Measurements from ENCODE around the gene RAB44. TPM values are rescaled to one million over a fixed set of nuclear protein-coding genes. Genes with fewer than 3 reads are reported as not detected.

RAB44 gene
- polyA plus RNA-seq, 1 of the 3 experiments (the other 2 are of a cell fraction), result 0.12 TPM

GRCh38 chr6:36666287-36666686, 31.3 kb upstream of the RAB44 start:
- CTCF ChIA-PET, result interaction anchor here (0.9 to 1.7 kb wide), 5 partner anchors 13 to 48 kb away, joined by 3 to 7 read pairs (median 4); no protein-coding TSS in a partner anchor
- Histone ChIP-seq H3K9ac (peak overlapping the region; percentile 40; the same call in 1 of the 2 replicates), H2AFZ (ENCODE audit: low read depth) (peak overlapping the region; percentile 87; the same call in 1 of the 2 replicates)

More at GRCh38 chr6:36666287-36666686, 31.3 kb upstream of the RAB44 start:
- peak overlapping the region; percentile 89 to 95; a peak in 3 of 4 replicates for H3K27ac ChIP-seq (ENCODE audit: low read depth in 2 of 2, low read length in 1 of 2)
- 92% methylated on average over 2 of the region's 2 CpGs for WGBS (ENCODE audit: low lambda C conversion rate)
- POLR2A ChIA-PET, result interaction anchor here (1.2 to 2.1 kb wide), 3 partner anchors 9 to 12 kb away, joined by 5 to 24 read pairs (median 9); partner anchors contain the start of gene CDKN1A
- no peaks in the 10 kb centered on the region for H3K9me2 ChIP-seq
- no peaks in the 10 kb centered on the region for H3K9me3 ChIP-seq
- no peak overlapping the region; the same call in 1 of the 2 replicates for H3K4me2 ChIP-seq
- TF ChIP-seq TCF12 (IDR thresholded peaks at IDR 0.05), result no peak
- no peak for TF ChIP-seq MAX (IDR thresholded peaks at IDR 0.05; ENCODE audit: low read depth)
- no peak for TF ChIP-seq NRF1 (IDR thresholded peaks at IDR 0.05; ENCODE audit: low read depth, low read length)
- TF ChIP-seq SIN3A (IDR thresholded peaks at IDR 0.05; ENCODE audit: borderline replicate concordance, low read depth, low read length), result no peak
- no peak for TF ChIP-seq RFX5 (IDR thresholded peaks at IDR 0.05; ENCODE audit: low read length)
- TF ChIP-seq YY1 (IDR thresholded peaks at IDR 0.05; ENCODE audit: low read depth), result no peak
- TF ChIP-seq POLR2AphosphoS5 (IDR thresholded peaks at IDR 0.05; ENCODE audit: low read depth, low read length), result no peak
- TF ChIP-seq FOSL2 (IDR thresholded peaks at IDR 0.05; ENCODE audit: borderline replicate concordance, low read depth), result no peak
- no peak for TF ChIP-seq RAD21 (IDR thresholded peaks at IDR 0.05; ENCODE audit: low read length)
- TF ChIP-seq MEF2A (IDR thresholded peaks at IDR 0.05; ENCODE audit: borderline replicate concordance, low read depth), result no peak
- no peak for TF ChIP-seq NFIC (IDR thresholded peaks at IDR 0.05; ENCODE audit: borderline replicate concordance)
- no peak for TF ChIP-seq ELF1 (IDR thresholded peaks at IDR 0.05)
- TF ChIP-seq REST (IDR thresholded peaks at IDR 0.05; ENCODE audit: low read depth, low read length), result no peak
- no peak for TF ChIP-seq USF2 (IDR thresholded peaks at IDR 0.05; ENCODE audit: borderline replicate concordance, low read depth, low read length)
- no peak for TF ChIP-seq TAF1 (IDR thresholded peaks at IDR 0.05; ENCODE audit: borderline replicate concordance, low read depth, low read length)
- no peaks in the 10 kb centered on the region for H3K36me3 ChIP-seq (replicated peaks in 1 of 2; ENCODE audit: control insufficient read depth in 1 of 2, insufficient read depth in 2 of 2, low read length in 1 of 2)
- DNase-seq, result no peak
- peaks cover 8% of the 10 kb centered on the region for H3F3A ChIP-seq (replicated peaks; ENCODE audit: insufficient read depth)
- peaks cover 19 to 24% of the 10 kb centered on the region in 2 experiments for H3K4me1 ChIP-seq (ENCODE audit: control insufficient read depth in 1 of 2, insufficient read depth in 2 of 2, low read depth in 1 of 2, low read length in 1 of 2)
- no peak overlapping the region for H3K4me3 ChIP-seq (ENCODE audit: low read depth in 2 of 2, low read length in 1 of 2)
- H4K20me1 ChIP-seq (ENCODE audit: insufficient read depth), result no peaks in the 10 kb centered on the region
- H3K79me2 ChIP-seq (ENCODE audit: insufficient read depth), result no peaks in the 10 kb centered on the region
- no peaks in the 10 kb centered on the region for H3K27me3 ChIP-seq (ENCODE audit: insufficient read depth)

Data from SK-N-SH (cell line).